ENCODE results near the gene KIF1C.

Gene KIF1C

GRCh38 chr17:4997302-4998026 is at the start of gene KIF1C, which contains the start of gene INCA1:
Gene KIF1C (plus strand): TSS chr17:4997950. CDS start chr17:5000247, 2,297 bp downstream.
Gene INCA1 (minus strand): TSS chr17:4997522. CDS start chr17:4994437, 3,085 bp downstream.
- peak; percentile 91 for DNase-seq

DNA sequence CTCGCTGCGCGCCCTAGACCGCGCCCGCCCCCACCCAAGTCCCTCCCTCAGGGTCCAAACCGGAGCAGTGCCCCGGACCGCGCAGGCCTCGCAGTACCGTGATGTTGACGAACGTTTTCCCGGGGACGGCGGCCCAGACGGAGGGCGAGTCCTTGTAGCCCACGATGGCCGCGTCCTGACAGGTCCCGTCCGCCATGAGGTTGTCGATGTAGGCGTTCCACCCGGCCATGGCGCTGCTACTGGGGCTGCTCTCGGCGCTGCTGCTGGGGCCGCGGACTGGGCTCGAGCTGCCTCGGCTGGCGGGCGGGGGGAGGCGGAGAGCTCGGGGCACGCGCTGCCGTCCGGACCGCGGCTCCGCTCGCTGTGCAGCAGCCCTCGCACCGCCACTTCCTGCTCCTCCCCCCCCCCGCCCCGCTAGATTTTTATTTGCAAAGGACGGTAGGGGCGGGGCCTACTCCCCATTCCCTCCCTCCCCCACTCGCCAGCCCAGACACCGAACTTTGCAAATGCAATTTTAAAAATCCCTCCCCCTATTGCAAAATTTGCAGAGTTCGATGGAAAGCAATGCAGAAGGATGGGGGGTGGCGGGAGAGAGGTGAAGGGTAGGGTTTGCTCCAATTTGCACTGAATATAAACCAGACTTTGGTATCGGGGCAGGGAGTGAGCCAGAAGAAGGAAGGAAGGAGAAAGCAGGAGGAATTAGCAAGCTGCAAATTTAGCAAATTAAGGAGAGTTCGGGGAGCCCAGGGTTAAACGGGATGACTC is 49.4 kb upstream of the KIF1C start, which contains the start of gene PFN1:
Gene PFN1 (minus strand): TSS at position 365 of the 765 bp plus-strand sequence. CDS start 136 bp downstream, at position 229.
- DNase-seq: peak; percentile 95

DNA sequence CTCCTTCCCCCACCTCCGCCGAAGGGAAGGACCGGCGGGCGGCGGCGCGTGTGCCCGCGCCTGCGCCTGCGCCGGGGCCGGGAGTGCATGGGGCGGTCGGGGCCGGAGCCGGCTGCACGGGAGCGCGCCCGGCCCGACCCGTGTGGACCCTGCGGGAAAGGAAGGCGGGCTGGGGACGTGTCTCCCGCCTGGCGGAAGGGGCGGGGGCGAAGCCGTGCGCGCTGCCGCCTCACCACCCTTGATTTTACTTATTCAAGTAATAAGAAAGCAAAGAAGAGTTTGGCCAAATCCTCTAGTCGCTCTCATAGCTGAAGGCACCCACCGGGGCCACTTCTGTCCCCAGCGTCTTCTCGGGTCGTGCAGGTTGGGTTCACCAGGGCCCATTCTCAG is 48.8 kb upstream of the KIF1C start:
- peak; percentile 81 for DNase-seq

GRCh38 chr17:4949321-4950074 is 48.3 kb upstream of the KIF1C start:
- peak; percentile 90 for DNase-seq

DNA sequence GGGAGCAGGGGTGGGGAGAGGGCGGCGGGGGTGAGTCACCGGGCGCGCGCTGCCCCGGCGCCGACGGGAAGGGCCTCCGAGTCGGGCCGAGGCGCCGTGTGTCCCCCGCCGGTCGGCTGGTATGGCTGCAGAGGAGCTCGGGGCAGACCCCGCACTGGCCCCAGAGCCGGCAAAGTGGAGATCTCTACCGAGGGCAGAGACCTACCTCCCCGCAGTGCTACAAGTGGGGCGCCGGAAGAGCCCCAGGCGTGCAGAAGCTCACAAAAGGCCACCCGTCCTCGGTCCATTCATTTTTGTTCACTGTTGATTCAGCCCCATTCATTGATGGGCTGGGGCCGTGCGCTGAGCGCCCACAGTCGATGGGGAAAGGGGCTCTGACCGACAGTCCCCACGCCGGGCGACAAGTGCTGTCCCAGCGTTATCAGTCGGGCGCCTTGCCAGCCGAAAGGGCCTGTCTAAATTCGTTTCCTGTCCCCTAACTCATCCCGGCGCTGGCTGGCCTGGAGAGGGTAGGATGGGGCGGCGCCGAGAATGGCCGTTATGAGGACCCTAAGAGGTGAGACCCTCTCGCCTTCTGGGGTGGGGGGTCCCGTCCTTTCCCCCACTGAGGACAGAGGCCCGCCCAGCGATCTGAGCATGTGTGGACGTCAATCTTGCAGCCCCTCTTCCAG is 47.5 kb upstream of the KIF1C start:
- DNase-seq: no peak

GRCh38 chr17:4950746-4951204 is 47.0 kb upstream of the KIF1C start, which contains the start of gene ENO3:
Gene ENO3 (plus strand): TSS chr17:4951119. CDS start chr17:4951830, 711 bp downstream.
- no peak for DNase-seq

- DNase-seq: no peak
These were observed 46.3 kb upstream of the KIF1C start for GRCh38 chr17:4951486-4951885.

- DNase-seq: no peak
These were observed 44.2 kb upstream of the KIF1C start for GRCh38 chr17:4953451-4953961.

DNA sequence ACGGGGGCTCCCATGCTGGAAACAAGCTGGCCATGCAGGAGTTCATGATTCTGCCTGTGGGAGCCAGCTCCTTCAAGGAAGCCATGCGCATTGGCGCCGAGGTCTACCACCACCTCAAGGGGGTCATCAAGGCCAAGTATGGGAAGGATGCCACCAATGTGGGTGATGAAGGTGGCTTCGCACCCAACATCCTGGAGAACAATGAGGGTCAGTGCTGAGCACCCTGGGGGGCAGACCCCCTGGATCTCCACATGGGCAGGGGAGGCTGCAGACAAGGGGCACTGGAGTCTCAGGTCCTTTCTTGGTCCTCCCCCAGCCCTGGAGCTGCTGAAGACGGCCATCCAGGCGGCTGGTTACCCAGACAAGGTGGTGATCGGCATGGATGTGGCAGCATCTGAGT is 42.7 kb upstream of the KIF1C start:
- DNase-seq: no peak

DNA sequence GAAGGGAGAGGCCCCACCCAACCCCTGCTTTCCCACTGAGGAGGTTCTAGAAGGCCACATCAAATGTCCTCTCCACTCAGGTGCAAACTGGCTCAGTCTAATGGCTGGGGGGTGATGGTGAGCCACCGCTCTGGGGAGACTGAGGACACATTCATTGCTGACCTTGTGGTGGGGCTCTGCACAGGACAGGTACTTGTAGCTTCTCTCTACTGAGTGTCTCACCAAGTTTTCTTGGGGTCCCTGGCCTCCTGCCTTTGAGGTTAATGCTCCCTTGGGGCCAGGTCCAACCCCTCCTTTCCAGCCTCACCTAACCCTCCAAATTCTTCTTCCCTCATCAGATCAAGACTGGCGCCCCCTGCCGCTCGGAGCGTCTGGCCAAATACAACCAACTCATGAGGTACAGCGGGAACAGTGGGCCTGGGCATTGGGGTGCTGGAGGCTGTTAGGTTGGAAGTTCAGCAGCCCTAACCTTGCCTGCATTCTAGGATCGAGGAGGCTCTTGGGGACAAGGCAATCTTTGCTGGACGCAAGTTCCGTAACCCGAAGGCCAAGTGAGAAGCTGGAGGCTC is 41.2 kb upstream of the KIF1C start:
- DNase-seq: peak; percentile 57

DNA sequence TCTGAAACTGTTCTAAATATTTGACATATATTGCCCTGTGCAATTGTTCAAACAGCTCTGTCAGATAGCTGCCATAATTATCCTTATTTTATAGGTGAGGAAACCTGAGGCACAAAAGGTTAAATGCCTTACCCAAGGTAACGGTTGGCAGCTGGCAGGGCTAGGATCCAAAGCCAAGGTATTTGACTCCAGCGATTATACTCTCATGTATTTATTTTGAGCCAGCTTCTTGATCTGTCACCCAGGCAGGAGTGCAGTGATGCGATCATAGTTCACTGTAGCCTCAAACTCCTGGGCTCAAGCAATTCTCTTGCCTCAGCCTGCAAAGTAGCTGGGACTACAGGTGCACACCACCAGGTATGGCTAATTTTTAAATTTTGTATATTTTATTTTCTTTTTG is 39.6 kb upstream of the KIF1C start:
- DNase-seq: no peak

DNA sequence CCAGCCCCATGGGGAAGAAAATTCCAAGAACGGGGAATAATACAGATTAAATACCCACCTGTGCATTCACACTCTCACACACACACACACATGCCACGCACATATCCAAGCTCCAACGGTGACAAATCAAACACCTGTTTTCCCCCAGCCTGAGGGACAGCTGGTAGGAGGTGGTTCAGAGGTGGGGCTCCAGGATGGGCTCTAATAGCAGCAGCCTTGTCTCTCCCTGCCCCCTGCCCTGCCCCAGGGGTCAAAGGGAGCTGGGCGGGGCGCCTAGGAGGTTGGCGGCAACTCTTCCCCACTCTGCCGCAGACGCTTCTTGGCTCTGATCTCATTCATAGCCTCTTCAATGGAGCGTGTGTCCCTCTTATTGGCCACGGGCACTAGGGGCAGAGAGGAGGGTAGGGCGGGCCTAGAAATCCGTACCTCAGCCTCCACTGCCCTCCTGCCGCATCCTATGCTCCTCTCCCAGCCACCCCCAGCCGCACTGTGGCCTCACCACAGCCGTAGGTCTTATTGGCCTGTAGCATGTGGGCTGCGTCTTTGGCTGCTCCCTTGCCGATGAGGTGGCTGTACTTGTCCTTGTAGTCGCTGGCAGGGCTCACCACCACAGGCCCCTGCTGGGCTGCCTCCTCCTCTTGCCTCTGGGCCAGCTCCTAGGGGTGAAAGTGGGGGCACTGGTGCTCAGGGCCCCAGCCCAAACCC is 38.3 kb upstream of the KIF1C start:
- DNase-seq: no peak

DNA sequence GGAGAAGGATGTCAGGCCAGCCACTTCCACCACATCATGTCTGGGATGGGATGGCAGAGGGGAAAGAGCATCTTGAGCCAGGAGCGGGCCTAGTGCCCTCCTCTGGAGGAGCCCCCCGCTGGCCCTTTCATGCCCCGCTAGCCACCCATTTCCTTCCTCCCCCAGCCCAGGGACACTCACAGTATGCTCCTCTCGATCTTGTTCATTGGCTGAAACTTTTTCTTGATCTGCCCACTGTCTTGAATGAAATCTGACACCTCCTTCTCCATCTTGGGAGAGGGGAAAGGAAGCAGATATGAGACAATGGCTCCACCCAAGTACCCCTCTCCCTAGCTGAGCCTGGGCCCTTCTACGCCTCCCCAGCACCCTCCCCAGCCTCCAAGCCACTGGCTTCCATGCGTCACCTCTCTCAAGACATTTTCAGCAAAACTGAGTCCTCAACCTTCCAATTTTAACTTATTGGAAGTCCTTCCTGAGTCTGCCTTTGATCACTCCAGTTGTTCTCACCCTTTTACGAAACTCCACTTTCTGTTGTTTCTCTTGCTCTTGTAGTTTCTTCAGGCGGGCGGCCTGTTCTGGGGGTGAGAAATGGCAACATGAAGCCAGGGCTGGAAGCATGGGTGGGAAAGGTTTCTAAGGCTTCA is 37.3 kb upstream of the KIF1C start:
- no peak for DNase-seq

- no peak for DNase-seq
These were observed 32.3 kb upstream of the KIF1C start for GRCh38 chr17:4965311-4965986.

- peak; percentile 99 for DNase-seq
These were observed 30.8 kb upstream of the KIF1C start for GRCh38 chr17:4966844-4967538.

DNA sequence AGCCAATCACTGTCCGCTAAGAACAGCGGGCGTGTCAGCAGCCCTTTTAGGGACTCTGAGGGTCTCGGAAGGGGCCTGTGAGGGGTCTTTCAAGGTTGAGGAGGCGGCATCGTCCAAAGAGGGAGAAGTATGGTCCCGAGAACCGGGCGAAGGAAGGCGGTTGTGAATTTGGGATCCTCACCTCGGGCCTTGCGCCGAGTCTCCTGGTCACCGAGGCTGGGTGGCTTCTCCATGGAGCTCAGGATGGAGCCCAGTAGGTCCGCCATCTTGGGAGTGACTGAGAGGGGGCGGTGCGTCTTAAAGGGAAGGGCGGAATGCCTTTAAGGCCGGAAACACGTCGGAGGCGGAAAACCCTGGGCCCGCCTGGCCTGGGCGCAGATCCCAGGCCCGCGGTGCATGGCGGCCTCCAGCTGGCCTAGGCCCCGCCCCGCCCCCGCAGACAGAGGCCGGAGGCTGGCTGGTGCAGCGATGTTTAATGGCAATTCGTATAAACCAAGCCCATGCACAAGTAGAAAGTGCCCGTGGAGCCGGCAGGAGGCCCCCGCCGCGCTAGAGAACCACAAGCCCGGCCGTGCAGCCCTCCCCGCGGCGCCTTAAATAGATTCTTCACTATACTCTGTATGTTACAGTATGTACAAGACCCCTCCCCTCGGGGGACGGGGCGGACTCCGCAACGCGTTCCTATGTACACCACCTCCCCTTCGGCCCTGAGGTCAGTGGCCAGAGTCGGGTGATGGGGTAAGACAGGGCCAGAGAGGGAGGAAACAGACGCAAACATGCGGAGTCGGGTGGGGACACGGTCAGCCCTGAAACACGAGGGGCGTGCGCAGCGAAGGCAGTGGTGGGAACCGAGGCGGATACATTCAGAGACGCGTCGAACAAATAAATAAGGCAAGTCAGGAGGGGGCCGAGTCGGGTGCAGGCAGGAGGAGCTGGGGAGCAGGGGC is 29.9 kb upstream of the KIF1C start, which contains the start of gene SPAG7:
Gene SPAG7 (minus strand): TSS at position 279 of the 947 bp plus-strand sequence. CDS start 13 bp downstream, at position 266.
- DNase-seq: peak; percentile 97

DNA sequence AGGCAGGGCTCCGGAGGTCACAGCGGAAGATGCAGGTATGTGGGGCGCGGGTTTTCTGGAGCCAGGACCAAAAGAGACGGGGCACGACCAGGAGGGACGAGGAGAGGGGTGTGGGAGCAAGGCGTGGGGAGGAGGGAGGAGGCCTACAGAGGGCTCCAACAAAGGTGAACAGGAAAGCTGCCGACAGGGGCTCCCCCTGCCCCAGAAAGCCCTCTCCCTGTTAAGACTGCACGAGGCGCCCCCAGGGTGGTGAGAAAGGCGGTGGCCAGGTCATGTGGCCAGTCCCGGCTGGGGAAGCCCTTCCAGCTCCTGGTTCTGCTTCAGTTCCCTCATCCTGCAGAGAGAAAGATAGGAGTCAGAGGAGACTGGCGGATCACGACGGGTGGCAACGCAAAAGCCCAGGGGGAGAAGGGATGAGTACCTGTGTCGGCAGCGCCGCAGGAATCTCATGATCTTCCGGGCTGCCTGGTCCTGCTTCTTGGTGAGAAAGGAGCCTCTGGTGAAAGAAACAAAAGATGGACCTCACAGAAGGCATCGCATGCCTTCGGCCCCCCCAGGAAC is 29.2 kb upstream of the KIF1C start:
- DNase-seq: no peak

DNA sequence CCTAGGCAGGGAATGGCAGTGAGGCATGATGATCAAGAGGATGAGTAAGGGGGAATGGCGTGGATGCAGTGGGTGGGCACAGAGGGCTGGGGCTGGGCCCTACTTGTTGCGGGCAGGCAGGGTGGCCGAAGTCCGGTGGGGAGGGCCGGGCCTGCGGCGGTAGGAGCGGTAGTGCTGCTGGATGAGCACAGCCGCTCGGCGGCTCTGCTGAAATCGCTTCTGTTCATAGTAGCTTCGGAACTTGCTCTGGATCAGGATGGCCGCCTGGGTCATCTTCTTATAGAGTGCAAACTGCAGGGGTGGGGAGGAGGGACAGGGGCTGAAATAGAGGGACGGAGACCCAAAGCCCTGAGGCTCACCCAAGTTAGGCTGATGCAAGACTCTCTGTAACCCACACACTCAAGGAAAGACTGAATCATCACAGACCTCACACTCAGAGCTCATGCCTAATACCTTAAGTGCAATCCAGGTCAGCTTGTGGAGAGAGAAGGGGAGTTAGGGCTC is 28.7 kb upstream of the KIF1C start:
- no peak for DNase-seq

Data from CD4-positive, alpha-beta T cell treated with Interleukin-17A for 1 hour (primary cell).